HG03135 (cell line): Measurements from ENCODE around the gene SELENOF.
"Not testable (repeated sequence)": the region's sequence is repeated elsewhere in the genome, so short reads cannot be mapped to it uniquely, and the experiment has no call there.

Experiments
- ATAC-seq: cut with Tn5 transposase; IDR thresholded peaks from one replicate; pipeline ENCODE4 v1.9.1; 2021; ENCODE audit warnings: mild to moderate bottlenecking, moderate library complexity; ENCODE audit not compliant: unreplicated experiment

Gene SELENOF

GRCh38 chr1:86821956-86822355 lies 92.0 kb downstream of the SELENOF start:
- ATAC-seq: no peak

GRCh38 chr1:86819970-86820369 lies 94.0 kb downstream of the SELENOF start:
- ATAC-seq: not testable (repeated sequence)

- ATAC-seq: not testable (repeated sequence)
Measured at GRCh38 chr1:86817246-86817826, 96.6 kb downstream of the SELENOF start.

GRCh38 chr1:86814118-86814517 lies 99.8 kb downstream of the SELENOF start:
- ATAC-seq: not testable (repeated sequence)
